Measurements from ENCODE around the gene FAM3B. TPM values are rescaled to one million over a fixed set of nuclear protein-coding genes. Genes with fewer than 3 reads are reported as not detected.

Gene FAM3B
- polyA plus RNA-seq, 3 donors: 0.15 TPM; not detected in 2

GRCh38 chr21:41369920-41370839 lies 53.6 kb downstream of the FAM3B start:
- H3K36me3 ChIP-seq (replicated peaks in 1 of 2; ENCODE audit: control insufficient read depth in 1 of 2, insufficient read depth in 2 of 2, low read length in 2 of 2): peaks cover 13 to 50% of the 10 kb centered on the region in 2 donors
- peaks cover 61 to 65% of the 10 kb centered on the region in 2 donors for H3K36me3 Mint-ChIP-seq
- no peaks in the 10 kb centered on the region for H3K9me3 Mint-ChIP-seq
- H3K27ac Mint-ChIP-seq: peak overlapping the region; percentile 88 to 100 (median 94)
- H3K4me3 ChIP-seq (replicated peaks in 1 of 3; ENCODE audit: low read depth in 2 of 3, low read length in 3 of 3): peak overlapping the region; percentile 16 to 76 (median 47)
- no peaks in the 10 kb centered on the region for H3K27me3 ChIP-seq (ENCODE audit: control insufficient read depth in 2 of 2, insufficient read depth in 2 of 2, low read length in 2 of 2)
- WGBS (ENCODE audit: insufficient coverage): 69% methylated on average over 29 of the region's 30 CpGs
- H3K9ac ChIP-seq (ENCODE audit: insufficient read depth, low read length, poor library complexity, severe bottlenecking): no peak overlapping the region
- intact Hi-C loops (cut with micrococcal nuclease): no loop called here
- H3K4me2 ChIP-seq (replicated peaks; ENCODE audit: extremely low read depth, low read length, poor library complexity, severe bottlenecking): peak overlapping the region; percentile 94
- peak overlapping the region; percentile 61 for H2AFZ ChIP-seq (ENCODE audit: insufficient read depth, low read depth, low read length, poor library complexity, severe bottlenecking)
- H3K27me3 Mint-ChIP-seq (ENCODE audit: low read depth in 3 of 3): peaks cover 0 to 7% (median 2%) of the 10 kb centered on the region in 3 donors
- peaks cover 54% of the 10 kb centered on the region for H4K20me1 ChIP-seq (ENCODE audit: insufficient read depth, low read length)
- no peaks in the 10 kb centered on the region for H3K9me3 ChIP-seq (replicated peaks in 1 of 2; ENCODE audit: control insufficient read depth in 1 of 2, insufficient read depth in 1 of 2, low read length in 2 of 2)
- H3K4me1 ChIP-seq (ENCODE audit: control insufficient read depth in 1 of 2, insufficient read depth in 2 of 2, low read length in 2 of 2): peaks cover 50% of the 10 kb centered on the region in 2 donors
- peaks cover 65% of the 10 kb centered on the region for H3K4me1 Mint-ChIP-seq
- H3K79me2 ChIP-seq (ENCODE audit: insufficient read depth, low read length): peaks cover 65% of the 10 kb centered on the region
- H3K4me3 Mint-ChIP-seq: peak overlapping the region; percentile 78 to 92
- peak overlapping the region; percentile 72 to 89 for H3K27ac ChIP-seq (ENCODE audit: low read depth in 1 of 2, low read length in 2 of 2)
- TF ChIP-seq CTCF (IDR thresholded peaks at IDR 0.05): no peak
- DNase-seq: peak; percentile 25 to 29 (median 26)

DNA sequence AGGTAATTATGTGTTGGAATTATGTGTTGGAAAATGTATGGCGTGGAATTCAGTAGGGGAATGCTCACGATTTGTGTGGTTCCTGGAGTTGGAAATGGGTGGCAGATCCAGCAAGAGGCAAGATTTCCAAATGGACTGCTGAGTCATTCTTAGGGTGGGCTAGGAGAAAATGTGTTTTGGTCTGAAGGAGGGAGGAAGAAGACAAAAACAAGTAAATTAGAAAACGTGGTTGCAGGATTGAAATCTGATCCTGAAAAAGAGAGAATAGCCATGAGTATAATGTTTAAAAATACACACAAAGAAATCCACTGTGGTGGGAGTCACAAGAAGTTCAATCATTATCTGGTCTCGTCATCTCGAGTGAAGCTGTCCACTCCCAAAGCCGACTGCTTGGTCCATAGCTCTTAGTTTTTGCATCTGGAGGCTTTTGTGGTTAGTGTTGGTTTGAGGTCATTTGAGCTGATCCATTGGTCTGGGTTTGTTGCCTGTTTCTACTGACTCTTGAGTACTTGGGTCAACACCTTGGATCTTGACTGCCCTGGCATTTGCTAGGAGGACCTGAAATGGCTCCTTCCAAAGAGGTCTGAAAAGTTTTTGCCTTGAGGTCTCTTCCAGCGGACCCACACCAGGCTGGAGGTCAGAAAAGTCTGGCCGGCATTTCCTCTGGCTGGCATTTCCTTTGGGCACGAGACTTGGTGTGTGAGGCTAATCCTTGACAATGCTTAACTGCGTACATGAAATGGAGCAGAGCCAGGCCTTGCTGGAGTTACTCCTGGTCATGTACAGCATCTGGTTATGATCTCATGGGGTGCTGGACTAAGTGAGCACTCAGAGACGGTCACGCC lies 54.5 kb downstream of the FAM3B start:
- no peak for DNase-seq
- intact Hi-C loops (cut with micrococcal nuclease): no loop called here
- Mint-ChIP-seq H3K27me3 (ENCODE audit: low read depth in 3 of 3) (peaks cover 0 to 7% (median 2%) of the 10 kb centered on the region in 3 donors), H3K36me3 (peaks cover 57 to 62% of the 10 kb centered on the region in 2 donors), H3K27ac (peak overlapping the region; percentile 1 to 100 (median 77)), H3K4me1 (peaks cover 56% of the 10 kb centered on the region), H3K4me3 (peak overlapping the region in 1 of 2 donors; percentile 92), H3K9me3 (no peaks in the 10 kb centered on the region)
- H3K4me2 ChIP-seq (replicated peaks; ENCODE audit: extremely low read depth, low read length, poor library complexity, severe bottlenecking): no peak overlapping the region
- no peak overlapping the region for H3K27ac ChIP-seq (ENCODE audit: low read depth in 1 of 2, low read length in 2 of 2)
- peaks cover 41 to 42% of the 10 kb centered on the region in 2 donors for H3K4me1 ChIP-seq (ENCODE audit: control insufficient read depth in 1 of 2, insufficient read depth in 2 of 2, low read length in 2 of 2)
- peaks cover 15 to 50% of the 10 kb centered on the region in 2 donors for H3K36me3 ChIP-seq (replicated peaks in 1 of 2; ENCODE audit: control insufficient read depth in 1 of 2, insufficient read depth in 2 of 2, low read length in 2 of 2)
- H3K4me3 ChIP-seq (replicated peaks in 1 of 3; ENCODE audit: low read depth in 2 of 3, low read length in 3 of 3): peak overlapping the region in 1 of 3 experiments; percentile 76
- no peak for TF ChIP-seq CTCF (IDR thresholded peaks at IDR 0.05)
- H4K20me1 ChIP-seq (ENCODE audit: insufficient read depth, low read length): peaks cover 58% of the 10 kb centered on the region
- H3K79me2 ChIP-seq (ENCODE audit: insufficient read depth, low read length): peaks cover 56% of the 10 kb centered on the region
- H2AFZ ChIP-seq (ENCODE audit: insufficient read depth, low read depth, low read length, poor library complexity, severe bottlenecking): no peak overlapping the region
- no peaks in the 10 kb centered on the region for H3K9me3 ChIP-seq (replicated peaks in 1 of 2; ENCODE audit: control insufficient read depth in 1 of 2, insufficient read depth in 1 of 2, low read length in 2 of 2)
- no peak overlapping the region for H3K9ac ChIP-seq (ENCODE audit: insufficient read depth, low read length, poor library complexity, severe bottlenecking)
- WGBS (ENCODE audit: insufficient coverage): 75% methylated on average over 9 of the region's 12 CpGs
- no peaks in the 10 kb centered on the region for H3K27me3 ChIP-seq (ENCODE audit: control insufficient read depth in 2 of 2, insufficient read depth in 2 of 2, low read length in 2 of 2)

Data from CD14-positive monocyte (primary cell).